ENCODE data around the gene EIF2D. TPM values are rescaled to one million over a fixed set of nuclear protein-coding genes. Genes with fewer than 3 reads are reported as not detected.

EIF2D gene
- total and polyA plus RNA-seq, 2 of the 8 experiments (the other 6 are each of a cell fraction or from before 2014, with no cell fraction given): 36.1 to 37.1 TPM

GRCh38 chr1:206570529-206570928 lies 41.7 kb downstream of the EIF2D start:
- 90% methylated on average over 3 of the region's 3 CpGs; no CpG with 5 or more reads in 1 of the 2 experiments for WGBS, 2 experiments (ENCODE audit: extremely low coverage in 1 of 2, insufficient coverage in 1 of 2, insufficient read length in 1 of 2, insufficient replicate concordance in 2 of 2, low coverage in 1 of 2, low lambda C conversion rate in 2 of 2, missing lambda C conversion rate in 1 of 2)

More at GRCh38 chr1:206570529-206570928, 41.7 kb downstream of the EIF2D start:
- Histone ChIP-seq H2BK120ac (replicated peaks; ENCODE audit: low read depth, low read length) (no peak overlapping the region), H3K18ac (ENCODE audit: extremely low read depth, low read length) (no peak overlapping the region), H2BK15ac (ENCODE audit: low read length) (no peak overlapping the region), H2BK20ac (ENCODE audit: low read length) (no peak overlapping the region), H3K4me1 (replicated peaks in 1 of 4; ENCODE audit: control insufficient read depth in 3 of 4, insufficient read depth in 4 of 4, low read length in 3 of 4) (peaks cover 1 to 5% (median 2%) of the 10 kb centered on the region in 4 experiments; a peak in 4 of 7 replicates), H4K91ac (replicated peaks; ENCODE audit: insufficient read length, low read length) (no peak overlapping the region), H2BK12ac (ENCODE audit: low read depth, low read length) (no peak overlapping the region), H3K27me3 (replicated peaks in 1 of 4; ENCODE audit: control insufficient read depth in 3 of 4, extremely low read depth in 1 of 4, insufficient read depth in 3 of 4, low read length in 3 of 4) (0 out of 7 replicates have a peak, but pooled peaks cover 0 to 3% (median 0%) of the 10 kb centered on the region in 4 experiments), H3K56ac (replicated peaks; ENCODE audit: insufficient read length, low read depth, low read length) (no peak overlapping the region), H3K79me1 (ENCODE audit: low read depth, low read length) (no peaks in the 10 kb centered on the region), H3K9me3 (ENCODE audit: insufficient read depth in 2 of 2, low read depth in 1 of 2, low read length in 1 of 2) (no peaks in the 10 kb centered on the region), H3K4ac (replicated peaks; ENCODE audit: insufficient read length, low read depth, low read length) (no peak overlapping the region), H3K9ac (replicated peaks in 1 of 4; ENCODE audit: extremely low read depth in 1 of 4, low read depth in 3 of 4, low read length in 3 of 4) (no peak overlapping the region), H3K23me2 (ENCODE audit: low read depth, low read length) (no peaks in the 10 kb centered on the region), H2BK5ac (ENCODE audit: low read depth, low read length) (no peak overlapping the region), H2AFZ (ENCODE audit: low read length) (no peak overlapping the region), H3K14ac (ENCODE audit: insufficient read length) (no peak overlapping the region), H4K8ac (ENCODE audit: extremely low read depth, insufficient read depth, low read length) (no peak overlapping the region), H3K36me3 (ENCODE audit: control insufficient read depth in 2 of 4, insufficient read depth in 4 of 4, low read length in 3 of 4) (no peaks in the 10 kb centered on the region), H3K4me3 (ENCODE audit: extremely low read depth in 1 of 4, insufficient read depth in 2 of 4, low read depth in 3 of 4, low read length in 4 of 4) (no peak overlapping the region), H3K23ac (ENCODE audit: insufficient read length) (no peak overlapping the region), H3K27ac (ENCODE audit: low read depth, low read length) (no peak overlapping the region), H4K20me1 (replicated peaks in 1 of 2; ENCODE audit: control insufficient read depth in 1 of 2, insufficient read depth in 2 of 2, low read length in 2 of 2) (no peaks in the 10 kb centered on the region), H2AK5ac (ENCODE audit: low read depth, low read length) (no peak overlapping the region), H3K79me2 (ENCODE audit: control insufficient read depth in 1 of 2, insufficient read depth in 2 of 2, low read length in 2 of 2) (no peaks in the 10 kb centered on the region), H3K4me2 (ENCODE audit: insufficient read depth in 1 of 2, low read depth in 2 of 2, low read length in 2 of 2) (no peak overlapping the region), H4K5ac (ENCODE audit: insufficient read length, low read depth, low read length) (no peak overlapping the region)
- DNase-seq (ENCODE audit: low read depth in 1 of 2, low spot score in 2 of 2) (no peak), FAIRE-seq (no peak)
- TF ChIP-seq EZH2 (IDR thresholded peaks at IDR 0.05; ENCODE audit: low read depth, low read length, severe bottlenecking): no peak
- no peak for TF ChIP-seq TAF7 (optimal IDR thresholded peaks at IDR 0.05; ENCODE audit: borderline replicate concordance, low read depth, low read length)
- no peak for TF ChIP-seq CHD1 (IDR thresholded peaks at IDR 0.05; ENCODE audit: low read depth, low read length)
- POLR2A ChIA-PET (ENCODE audit: partially characterized antibody): no interaction called here
- CTCF ChIA-PET (ENCODE audit: partially characterized antibody): no interaction called here

All from H1 (cell line).